ENCODE data around the gene ACBD6. TPM values are rescaled to one million over a fixed set of nuclear protein-coding genes. Genes with fewer than 3 reads are reported as not detected.
"Not testable (repeated sequence)": the region's sequence is repeated elsewhere in the genome, so short reads cannot be mapped to it uniquely, and the experiment has no call there.

The ACBD6 gene
- total RNA-seq, 1 experiment from 2014 or later = 63.7 TPM

DNA sequence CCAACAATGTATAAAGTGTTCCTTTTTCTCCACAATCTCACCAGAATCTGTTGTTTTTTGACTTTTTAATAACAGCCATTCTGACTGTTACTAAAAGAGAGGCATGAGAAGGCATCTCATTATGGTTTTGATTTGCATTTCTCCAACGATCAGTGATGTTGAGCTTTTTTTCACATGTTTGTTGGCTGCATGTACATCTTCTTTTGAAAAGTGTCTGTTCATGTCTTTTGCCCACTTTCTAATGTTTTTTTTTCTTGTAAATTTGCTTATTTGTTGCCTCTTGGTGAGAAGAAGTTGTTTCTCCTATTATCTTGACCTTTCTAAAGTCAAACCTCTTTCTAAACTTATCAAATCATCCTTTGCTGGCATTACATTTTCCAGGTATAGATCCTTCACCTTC is 80.8 kb downstream of the ACBD6 start:
- POLR2A ChIA-PET (ENCODE audit: low non-redundant PET) = no interaction called here
- Histone ChIP-seq H3K9me3 (ENCODE audit: low read depth, low read length, poor library complexity, severe bottlenecking) (no peaks in the 10 kb centered on the region), H3K4me1 (ENCODE audit: insufficient read depth, low read length, poor library complexity, severe bottlenecking) (peaks cover 18% of the 10 kb centered on the region), H3K36me3 (ENCODE audit: insufficient read depth, low read length, poor library complexity, severe bottlenecking) (no peaks in the 10 kb centered on the region), H3K27me3 (replicated peaks; ENCODE audit: insufficient read depth, low read depth, low read length, poor library complexity) (no peaks in the 10 kb centered on the region), H3K4me3 (ENCODE audit: low read depth, low read length, poor library complexity, severe bottlenecking) (no peak overlapping the region), H3K27ac (ENCODE audit: low read depth, low read length, poor library complexity, severe bottlenecking) (no peak overlapping the region)
- CTCF ChIA-PET = no interaction called here
- no TSS peak for BruUV-seq (replicated peaks)
- no peak for DNase-seq (ENCODE audit: low spot score)
- TF ChIP-seq EZH2 (IDR thresholded peaks at IDR 0.05; ENCODE audit: borderline replicate concordance, low read depth, low read length, poor library complexity, severe bottlenecking) (no peak), CTCF (conservative IDR thresholded peaks at IDR 0.05; ENCODE audit: low read depth, low read length) (no peak)
- intact Hi-C loops (cut with micrococcal nuclease; ENCODE audit: unreplicated experiment) = no loop called here

DNA sequence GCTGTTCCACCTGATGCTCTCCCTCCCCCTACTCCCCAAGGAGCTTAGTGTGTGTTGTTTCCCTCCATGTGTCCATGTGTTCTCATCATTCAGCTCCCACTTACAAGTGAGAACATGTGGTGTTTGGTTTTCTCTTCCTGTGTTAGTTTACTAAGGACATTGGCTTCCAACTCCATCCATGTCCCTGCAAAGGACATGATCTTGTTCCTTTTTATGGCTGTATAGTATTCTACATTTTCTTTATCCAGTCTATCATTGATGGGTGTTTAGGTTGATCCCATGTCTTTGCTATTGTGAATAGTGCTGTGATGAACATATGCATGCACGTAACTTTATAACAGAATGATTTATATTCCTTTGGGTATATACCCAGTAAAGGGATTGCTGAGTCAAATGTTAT is 81.2 kb downstream of the ACBD6 start:
- not testable (repeated sequence) for BruUV-seq (replicated peaks)

DNA sequence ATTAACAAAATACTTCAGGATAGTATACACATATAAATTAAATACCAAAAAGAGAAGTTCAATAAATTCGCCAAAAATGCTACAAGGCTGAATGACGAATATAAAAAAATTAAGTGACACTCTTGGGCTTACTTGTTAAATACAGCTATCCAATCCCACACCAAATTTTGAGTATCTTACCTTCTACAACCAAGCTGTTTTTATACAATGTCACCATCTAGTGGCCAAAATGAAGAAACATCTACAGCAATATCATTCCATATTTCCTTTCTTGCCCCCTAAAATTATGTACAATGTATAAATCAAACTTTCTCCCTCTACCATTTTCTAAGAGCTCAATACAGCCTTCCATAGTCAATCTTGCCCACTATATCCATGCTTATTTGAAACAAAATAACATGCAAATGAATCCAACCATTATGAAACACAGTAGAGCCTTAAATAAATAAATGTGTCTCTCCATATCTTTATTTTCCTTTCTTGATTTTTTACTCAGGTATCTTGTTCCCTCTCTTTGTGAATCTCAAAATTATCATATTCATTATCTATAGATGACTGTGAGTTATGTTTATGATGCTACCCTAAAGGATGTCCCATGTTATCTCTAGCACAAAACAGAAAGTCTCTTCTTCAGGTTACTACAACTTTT is 86.3 kb downstream of the ACBD6 start:
- BruUV-seq (replicated peaks) = no TSS peak
- intact Hi-C loops (cut with micrococcal nuclease; ENCODE audit: unreplicated experiment) = loop anchor here (1.0 kb wide), 2 partner anchors 164 to 228 kb away; no protein-coding TSS in a partner anchor
- CTCF ChIA-PET = interaction anchor here (0.5 to 1.7 kb wide), 8 partner anchors 9 to 601 kb away, joined by 3 to 11 read pairs (median 4); no protein-coding TSS in a partner anchor
- POLR2A ChIA-PET (ENCODE audit: low non-redundant PET) = no interaction called here
- no peaks in the 10 kb centered on the region for H3K27me3 ChIP-seq (replicated peaks; ENCODE audit: insufficient read depth, low read depth, low read length, poor library complexity)
- TF ChIP-seq CTCF (conservative IDR thresholded peaks at IDR 0.05; ENCODE audit: low read depth, low read length) = peak; percentile 78
- TF ChIP-seq EZH2 (IDR thresholded peaks at IDR 0.05; ENCODE audit: borderline replicate concordance, low read depth, low read length, poor library complexity, severe bottlenecking) = no peak
- H3K36me3 ChIP-seq (ENCODE audit: insufficient read depth, low read length, poor library complexity, severe bottlenecking) = no peaks in the 10 kb centered on the region
- no peaks in the 10 kb centered on the region for H3K9me3 ChIP-seq (ENCODE audit: low read depth, low read length, poor library complexity, severe bottlenecking)
- no peaks in the 10 kb centered on the region for H3K4me1 ChIP-seq (ENCODE audit: insufficient read depth, low read length, poor library complexity, severe bottlenecking)
- H3K4me3 ChIP-seq (ENCODE audit: low read depth, low read length, poor library complexity, severe bottlenecking) = no peak overlapping the region
- peak; percentile 63 for DNase-seq (ENCODE audit: low spot score)
- no peak overlapping the region for H3K27ac ChIP-seq (ENCODE audit: low read depth, low read length, poor library complexity, severe bottlenecking)

More for the DNA sequence above, 81.2 kb downstream of the ACBD6 start:
- H3K9me3 ChIP-seq (ENCODE audit: low read depth, low read length, poor library complexity, severe bottlenecking); H3K27ac ChIP-seq (ENCODE audit: low read depth, low read length, poor library complexity, severe bottlenecking); CTCF ChIA-PET; POLR2A ChIA-PET (ENCODE audit: low non-redundant PET); H3K36me3 ChIP-seq (ENCODE audit: insufficient read depth, low read length, poor library complexity, severe bottlenecking); H3K27me3 ChIP-seq (replicated peaks; ENCODE audit: insufficient read depth, low read depth, low read length, poor library complexity); H3K4me3 ChIP-seq (ENCODE audit: low read depth, low read length, poor library complexity, severe bottlenecking); DNase-seq (ENCODE audit: low spot score); intact Hi-C loops (cut with micrococcal nuclease; ENCODE audit: unreplicated experiment): not testable (repeated sequence)
- peaks cover 18% of the 10 kb centered on the region for H3K4me1 ChIP-seq (ENCODE audit: insufficient read depth, low read length, poor library complexity, severe bottlenecking)
